HCT116 (cell line): ENCODE measurements around the gene GPAT3. TPM values are rescaled to one million over a fixed set of nuclear protein-coding genes. Genes with fewer than 3 reads are reported as not detected.

ENCODE experiments used
- ATAC-seq: fragments of 200-7000 bp; cut with Tn5 transposase; 2 replicates; pipeline ENCODE4 v1.9.1; 2020; ENCODE audit warnings: mild to moderate bottlenecking, moderate library complexity
- BruUV-seq: library from RNA; stranded (reverse); fragments of 400-500 nt; replicated peaks from 2 replicates; lab custom pipeline; 2021; lab: Mats Ljungman, UMichigan
- CTCF ChIA-PET: fragments of 300-600 bp; sonication (Branson Sonifier 250); formaldehyde crosslinking; loops from one replicate; lab custom pipeline; 2021; ENCODE audit warnings: antibody characterized with exemption; lab: Charles Lee
- POLR2A ChIA-PET: fragments of 300-600, 350-600 bp; sonication (Branson Sonifier 250); formaldehyde crosslinking; loops from one replicate; lab custom pipeline; 2021; ENCODE audit warnings: antibody characterized with exemption; lab: Charles Lee
- RAD21 ChIA-PET, 2 experiments: fragments of 300-600 bp; sonication (Branson Sonifier 250); formaldehyde crosslinking; loops; one replicate each; lab custom pipeline; 2023; ENCODE audit warnings: low total read pairs in 2 of 2; ENCODE audit not compliant: uncharacterized antibody in 2 of 2, unreplicated experiment in 2 of 2, low non-redundant PET in 1 of 2; lab: Charles Lee
- DNase-seq: peaks from one replicate; pipeline ENCODE4 v3.0.0-alpha.2; 2010; ENCODE audit warnings: low read depth, low spot score
- H2AFZ ChIP-seq: fragments of 200-600 bp; shearing (Covaris generic), sonication (generic); 2 replicates; pipeline ENCODE4 v1.6.1; 2017; ENCODE audit warnings: low read depth, mixed run types, mixed read lengths, antibody characterized with exemption, low read length; ENCODE audit not compliant: poor library complexity, severe bottlenecking
- H3K27ac ChIP-seq: 2 replicates; pipeline ENCODE4 v1.5.1; 2012; ENCODE audit warnings: low read depth, low read length
- H3K27me3 ChIP-seq: fragments of 200-600 bp; sonication (generic); 2 replicates; pipeline ENCODE4 v1.6.1; 2016; ENCODE audit warnings: mixed run types, low read length, mixed read lengths; ENCODE audit not compliant: insufficient read depth
- H3K36me3 ChIP-seq, 2 experiments: fragments of 200-500 bp in 1 of 2; fragments of 200-600 bp in 1 of 2; sonication (Bioruptor generic) in 1 of 2; sonication (generic) in 1 of 2; 2 replicates each; pipeline versions ENCODE4 v1.5.1 to v1.6.1; 2014 to 2016; ENCODE audit warnings: low read length in 2 of 2, inconsistent platforms in 1 of 2, mixed read lengths in 1 of 2, mixed run types in 1 of 2; ENCODE audit not compliant: insufficient read depth in 2 of 2, control insufficient read depth in 1 of 2
- H3K4me1 ChIP-seq, 2 experiments: fragments of 200-600 bp in 1 of 2; sonication (generic) in 1 of 2; 2 replicates each; pipeline versions ENCODE4 v1.5.1 to v1.6.1; 2012 to 2017; ENCODE audit warnings: low read length in 2 of 2, inconsistent platforms in 1 of 2, mild to moderate bottlenecking in 1 of 2, mixed read lengths in 1 of 2, mixed run types in 1 of 2, moderate library complexity in 1 of 2; ENCODE audit not compliant: insufficient read depth in 2 of 2, control insufficient read depth in 1 of 2
- H3K4me2 ChIP-seq: fragments of 200-600 bp; sonication (generic); 2 replicates; pipeline ENCODE4 v1.6.1; 2017; ENCODE audit warnings: mixed run types, low read length, mixed read lengths
- H3K4me3 ChIP-seq, 2 experiments: fragments of 200-600 bp in 1 of 2; sonication (generic) in 1 of 2; replicated peaks in 1 of 2; 2 replicates each; pipeline ENCODE4 v1.5.1; 2011 to 2016; ENCODE audit warnings: low read length in 2 of 2, control low read depth in 1 of 2, low read depth in 1 of 2, mild to moderate bottlenecking in 1 of 2, mixed read lengths in 1 of 2, mixed run types in 1 of 2
- H3K79me2 ChIP-seq: fragments of 200-600 bp; sonication (generic); 2 replicates; pipeline ENCODE4 v1.6.1; 2017; ENCODE audit warnings: mild to moderate bottlenecking, mixed run types, low read length, moderate library complexity, mixed read lengths; ENCODE audit not compliant: insufficient read depth
- H3K9ac ChIP-seq: fragments of 200-600 bp; sonication (generic); 2 replicates; pipeline ENCODE4 v1.6.1; 2016; ENCODE audit warnings: low read length, mixed read lengths
- H3K9me2 ChIP-seq: fragments of 200-600 bp; sonication (generic), shearing (Covaris generic); 2 replicates; pipeline ENCODE4 v1.6.1; 2017; ENCODE audit warnings: mixed run types, mild to moderate bottlenecking, moderate library complexity; ENCODE audit not compliant: insufficient read depth
- H3K9me3 ChIP-seq, 2 experiments: fragments of 200-500 bp in 1 of 2; fragments of 200-600 bp in 1 of 2; sonication (Bioruptor generic) in 1 of 2; sonication (generic) in 1 of 2; 2 replicates each; pipeline ENCODE4 v1.6.1; 2014 to 2017; ENCODE audit warnings: low read length in 2 of 2, mixed read lengths in 2 of 2, inconsistent platforms in 1 of 2, low read depth in 1 of 2, mild to moderate bottlenecking in 1 of 2, mixed run types in 1 of 2, moderate library complexity in 1 of 2; ENCODE audit not compliant: control insufficient read depth in 1 of 2, insufficient read depth in 1 of 2
- H4K20me1 ChIP-seq: fragments of 200-600 bp; sonication (generic), shearing (Covaris generic); 2 replicates; pipeline ENCODE4 v1.6.1; 2017; ENCODE audit warnings: mixed run types, mild to moderate bottlenecking, moderate library complexity; ENCODE audit not compliant: insufficient read depth
- CBX3 ChIP-seq: IDR thresholded peaks from 2 replicates; pipeline ENCODE4 v1.6.1; 2012; ENCODE audit warnings: low read depth
- EGR1 ChIP-seq: IDR thresholded peaks from 2 replicates; pipeline ENCODE4 v1.6.1; 2012; ENCODE audit warnings: low read depth
- RAD21 ChIP-seq: IDR thresholded peaks from 2 replicates; pipeline ENCODE4 v1.6.1; 2012; ENCODE audit warnings: low read depth, mild to moderate bottlenecking
- ZFX ChIP-seq: fragments of 450-650 bp; IDR thresholded peaks from 2 replicates; pipeline ENCODE4 v1.6.1; 2017
- intact Hi-C: fragments of 100-400 bp; cut with micrococcal nuclease; formaldehyde crosslinking; loops from 2 replicates; pipeline ENCODE4 v1.10.0; 2022
- total RNA-seq: library from RNA; stranded (reverse); gene quantifications from one replicate; pipeline ENCODE4 v1.2.1, GENCODE V29; 2021; ENCODE audit not compliant: unreplicated experiment
- TF ChIP-seq, protein P1 (sequence below): IDR thresholded peaks from 2 replicates; pipeline ENCODE4 v1.6.1; 2012; ENCODE audit warnings: low read depth
- TF ChIP-seq, protein P2 (sequence below): IDR thresholded peaks from 2 replicates; pipeline ENCODE4 v1.6.1; 2012

The GPAT3 gene
- total RNA-seq, 1 experiment from 2014 or later: 36.7 TPM

DNA sequence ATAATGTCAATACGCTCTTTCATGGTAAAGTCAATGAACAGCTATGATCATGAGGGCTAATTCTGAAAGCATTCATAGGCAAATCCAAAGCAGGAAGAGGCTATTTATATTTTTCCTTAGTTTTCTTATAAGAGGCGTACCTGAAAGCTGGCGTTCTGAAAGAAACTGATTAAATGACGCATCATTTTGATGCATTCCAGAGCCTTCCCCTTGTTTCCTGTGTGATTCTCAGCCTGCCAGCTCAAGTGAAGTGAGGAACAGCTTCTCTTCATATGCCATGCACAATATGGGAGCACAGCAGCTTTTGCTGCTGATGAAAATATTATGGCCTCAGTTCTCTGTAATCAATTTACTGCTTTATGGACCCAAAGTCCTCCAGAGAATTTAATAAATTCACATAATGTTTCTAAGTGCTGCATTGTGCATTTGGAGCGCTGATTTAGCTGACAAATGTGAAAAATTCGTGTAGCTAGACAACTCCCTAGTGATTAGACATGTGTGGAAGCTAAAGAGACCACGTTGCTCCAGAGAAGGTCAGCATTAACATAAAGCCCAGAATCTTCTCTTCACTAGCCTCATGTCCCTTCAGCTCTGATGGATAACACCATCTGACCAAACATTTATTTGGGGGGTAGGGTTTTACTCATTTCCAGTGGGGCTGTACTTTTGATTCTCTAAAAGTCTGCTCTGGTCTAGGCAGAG lies 110.8 kb downstream of the GPAT3 start:
- Histone ChIP-seq H3K36me3 (no peaks in the 10 kb centered on the region), H3K27me3 (no peaks in the 10 kb centered on the region), H4K20me1 (no peaks in the 10 kb centered on the region), H3K4me2 (no peak overlapping the region), H3K4me1 (no peaks in the 10 kb centered on the region), H3K9ac (no peak overlapping the region), H2AFZ (no peak overlapping the region), H3K9me3 (no peaks in the 10 kb centered on the region), H3K4me3 (no peak overlapping the region), H3K27ac (no peak overlapping the region), H3K79me2 (no peaks in the 10 kb centered on the region), H3K9me2 (no peaks in the 10 kb centered on the region)
- ATAC-seq (no peak), DNase-seq (no peak)
- no TSS peak for BruUV-seq
- TF ChIP-seq, protein P1, sequence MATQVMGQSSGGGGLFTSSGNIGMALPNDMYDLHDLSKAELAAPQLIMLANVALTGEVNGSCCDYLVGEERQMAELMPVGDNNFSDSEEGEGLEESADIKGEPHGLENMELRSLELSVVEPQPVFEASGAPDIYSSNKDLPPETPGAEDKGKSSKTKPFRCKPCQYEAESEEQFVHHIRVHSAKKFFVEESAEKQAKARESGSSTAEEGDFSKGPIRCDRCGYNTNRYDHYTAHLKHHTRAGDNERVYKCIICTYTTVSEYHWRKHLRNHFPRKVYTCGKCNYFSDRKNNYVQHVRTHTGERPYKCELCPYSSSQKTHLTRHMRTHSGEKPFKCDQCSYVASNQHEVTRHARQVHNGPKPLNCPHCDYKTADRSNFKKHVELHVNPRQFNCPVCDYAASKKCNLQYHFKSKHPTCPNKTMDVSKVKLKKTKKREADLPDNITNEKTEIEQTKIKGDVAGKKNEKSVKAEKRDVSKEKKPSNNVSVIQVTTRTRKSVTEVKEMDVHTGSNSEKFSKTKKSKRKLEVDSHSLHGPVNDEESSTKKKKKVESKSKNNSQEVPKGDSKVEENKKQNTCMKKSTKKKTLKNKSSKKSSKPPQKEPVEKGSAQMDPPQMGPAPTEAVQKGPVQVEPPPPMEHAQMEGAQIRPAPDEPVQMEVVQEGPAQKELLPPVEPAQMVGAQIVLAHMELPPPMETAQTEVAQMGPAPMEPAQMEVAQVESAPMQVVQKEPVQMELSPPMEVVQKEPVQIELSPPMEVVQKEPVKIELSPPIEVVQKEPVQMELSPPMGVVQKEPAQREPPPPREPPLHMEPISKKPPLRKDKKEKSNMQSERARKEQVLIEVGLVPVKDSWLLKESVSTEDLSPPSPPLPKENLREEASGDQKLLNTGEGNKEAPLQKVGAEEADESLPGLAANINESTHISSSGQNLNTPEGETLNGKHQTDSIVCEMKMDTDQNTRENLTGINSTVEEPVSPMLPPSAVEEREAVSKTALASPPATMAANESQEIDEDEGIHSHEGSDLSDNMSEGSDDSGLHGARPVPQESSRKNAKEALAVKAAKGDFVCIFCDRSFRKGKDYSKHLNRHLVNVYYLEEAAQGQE: no peak
- TF ChIP-seq RAD21: no peak
- ChIA-PET RAD21 (no interaction called here), CTCF (interaction anchor here (1.4 to 2.5 kb wide), 3 partner anchors 315 to 853 kb away, joined by 4 to 8 read pairs (median 4); partner anchors contain the start of gene NKX6-1), POLR2A (no interaction called here)
- intact Hi-C loops: loop anchor here (10.0 kb wide), 1 partner anchor 1328 kb away; no protein-coding TSS in a partner anchor

DNA sequence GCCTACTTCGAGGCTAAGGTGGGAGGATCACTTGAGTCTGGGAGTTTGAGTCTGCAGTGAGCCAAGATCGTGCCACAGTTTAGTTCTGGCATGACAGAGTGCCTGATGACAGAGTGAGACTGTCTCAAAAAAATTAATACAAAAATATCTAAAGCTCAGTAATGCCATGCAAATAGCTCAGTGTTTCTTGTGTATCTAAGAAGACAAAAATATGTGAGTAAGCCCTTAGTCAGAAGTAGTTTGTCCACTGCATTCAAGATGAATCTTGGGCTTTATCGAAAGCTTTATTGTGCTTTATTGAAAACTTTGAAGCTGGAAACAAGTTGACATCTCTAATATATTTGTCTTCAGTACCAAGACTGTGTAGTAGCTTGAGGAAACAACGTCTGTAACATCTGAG lies 115.9 kb downstream of the GPAT3 start:
- ChIA-PET POLR2A (no interaction called here), RAD21 (no interaction called here), CTCF (no interaction called here)
- H3K79me2 ChIP-seq: no peaks in the 10 kb centered on the region
- no peaks in the 10 kb centered on the region for H3K36me3 ChIP-seq
- no peaks in the 10 kb centered on the region for H3K27me3 ChIP-seq
- no peak overlapping the region for H3K4me3 ChIP-seq
- no peaks in the 10 kb centered on the region for H3K9me3 ChIP-seq
- TF ChIP-seq EGR1 (no peak), CBX3 (no peak), ZFX (no peak)
- TF ChIP-seq, protein P2, sequence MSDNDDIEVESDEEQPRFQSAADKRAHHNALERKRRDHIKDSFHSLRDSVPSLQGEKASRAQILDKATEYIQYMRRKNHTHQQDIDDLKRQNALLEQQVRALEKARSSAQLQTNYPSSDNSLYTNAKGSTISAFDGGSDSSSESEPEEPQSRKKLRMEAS: no peak
- ATAC-seq: no peak
- H3K4me1 ChIP-seq: no peaks in the 10 kb centered on the region
- no peak overlapping the region for H3K9ac ChIP-seq
- intact Hi-C loops: no loop called here
- DNase-seq: no peak
- no TSS peak for BruUV-seq
- H2AFZ ChIP-seq: no peak overlapping the region
- H4K20me1 ChIP-seq: no peaks in the 10 kb centered on the region
- H3K27ac ChIP-seq: no peak overlapping the region
- H3K9me2 ChIP-seq: no peaks in the 10 kb centered on the region
- no peak overlapping the region for H3K4me2 ChIP-seq

Other genes with a start within 250 kb of the GPAT3 start
- 12.6 TPM for gene HPSE, start 201.3 kb upstream of the GPAT3 start, total RNA-seq
- gene HELQ, start 80.3 kb upstream of the GPAT3 start, total RNA-seq: 14.6 TPM
- 59.1 TPM for gene MRPS18C, start 80.0 kb upstream of the GPAT3 start, total RNA-seq
- gene ABRAXAS1, start 51.0 kb upstream of the GPAT3 start, total RNA-seq: 23.3 TPM